ENCODE measurements around the gene RND1.
A peak's percentile ranks its signal among the peaks of the same experiment; 100 is the strongest.

Gene RND1

GRCh38 chr12:48828841-48829575, 36.7 kb downstream of the RND1 start:
- DNase-seq (ENCODE audit: extremely low read depth in 1 of 2, low read depth in 1 of 2) = no peak

GRCh38 chr12:48828293-48828692, 37.4 kb downstream of the RND1 start:
- DNase-seq (ENCODE audit: extremely low read depth in 1 of 2, low read depth in 1 of 2) = no peak

GRCh38 chr12:48827513-48828096, 38.1 kb downstream of the RND1 start:
- no peak for DNase-seq (ENCODE audit: extremely low read depth in 1 of 2, low read depth in 1 of 2)

- DNase-seq (ENCODE audit: extremely low read depth in 1 of 2, low read depth in 1 of 2) = no peak
These were observed 38.6 kb downstream of the RND1 start for GRCh38 chr12:48827026-48827425.

GRCh38 chr12:48826209-48826855, 39.3 kb downstream of the RND1 start:
- no peak for DNase-seq (ENCODE audit: extremely low read depth in 1 of 2, low read depth in 1 of 2)

- DNase-seq (ENCODE audit: extremely low read depth in 1 of 2, low read depth in 1 of 2) = no peak
These were observed 40.8 kb downstream of the RND1 start for GRCh38 chr12:48824905-48825304.

GRCh38 chr12:48824112-48824511, 41.6 kb downstream of the RND1 start:
- no peak for DNase-seq (ENCODE audit: extremely low read depth in 1 of 2, low read depth in 1 of 2)

GRCh38 chr12:48823281-48823680, 42.4 kb downstream of the RND1 start:
- no peak for DNase-seq (ENCODE audit: extremely low read depth in 1 of 2, low read depth in 1 of 2)

GRCh38 chr12:48822711-48823110, 43.0 kb downstream of the RND1 start:
- no peak for DNase-seq (ENCODE audit: extremely low read depth in 1 of 2, low read depth in 1 of 2)

- DNase-seq (ENCODE audit: extremely low read depth in 1 of 2, low read depth in 1 of 2) = no peak
These were observed 43.5 kb downstream of the RND1 start for GRCh38 chr12:48822139-48822538.

- no peak for DNase-seq (ENCODE audit: extremely low read depth in 1 of 2, low read depth in 1 of 2)
These were observed 45.5 kb downstream of the RND1 start for GRCh38 chr12:48819986-48820725.

GRCh38 chr12:48818831-48819590, 46.7 kb downstream of the RND1 start:
- no peak for DNase-seq (ENCODE audit: extremely low read depth in 1 of 2, low read depth in 1 of 2)

- DNase-seq (ENCODE audit: extremely low read depth in 1 of 2, low read depth in 1 of 2) = peak; percentile 58 to 66
These were observed 47.5 kb downstream of the RND1 start, which contains the start of gene CACNB3 for GRCh38 chr12:48817873-48818830. Gene CACNB3, plus strand, starts transcription at chr12:48818496. Its CDS starts 434 bp downstream, at chr12:48818930.

- DNase-seq (ENCODE audit: extremely low read depth in 1 of 2, low read depth in 1 of 2) = no peak
These were observed 49.4 kb downstream of the RND1 start for GRCh38 chr12:48816143-48816854.

GRCh38 chr12:48815126-48816110, 50.3 kb downstream of the RND1 start:
- no peak for DNase-seq (ENCODE audit: extremely low read depth in 1 of 2, low read depth in 1 of 2)

GRCh38 chr12:48814262-48815125, 51.2 kb downstream of the RND1 start:
- peak; percentile 22 to 61 for DNase-seq (ENCODE audit: extremely low read depth in 1 of 2, low read depth in 1 of 2)

Measured in activated CD8-positive, alpha-beta memory T cell treated with anti-CD3 and anti-CD28 coated beads for 1 hour (primary cell).